Measurements from ENCODE around the gene PROB1.

DNA sequence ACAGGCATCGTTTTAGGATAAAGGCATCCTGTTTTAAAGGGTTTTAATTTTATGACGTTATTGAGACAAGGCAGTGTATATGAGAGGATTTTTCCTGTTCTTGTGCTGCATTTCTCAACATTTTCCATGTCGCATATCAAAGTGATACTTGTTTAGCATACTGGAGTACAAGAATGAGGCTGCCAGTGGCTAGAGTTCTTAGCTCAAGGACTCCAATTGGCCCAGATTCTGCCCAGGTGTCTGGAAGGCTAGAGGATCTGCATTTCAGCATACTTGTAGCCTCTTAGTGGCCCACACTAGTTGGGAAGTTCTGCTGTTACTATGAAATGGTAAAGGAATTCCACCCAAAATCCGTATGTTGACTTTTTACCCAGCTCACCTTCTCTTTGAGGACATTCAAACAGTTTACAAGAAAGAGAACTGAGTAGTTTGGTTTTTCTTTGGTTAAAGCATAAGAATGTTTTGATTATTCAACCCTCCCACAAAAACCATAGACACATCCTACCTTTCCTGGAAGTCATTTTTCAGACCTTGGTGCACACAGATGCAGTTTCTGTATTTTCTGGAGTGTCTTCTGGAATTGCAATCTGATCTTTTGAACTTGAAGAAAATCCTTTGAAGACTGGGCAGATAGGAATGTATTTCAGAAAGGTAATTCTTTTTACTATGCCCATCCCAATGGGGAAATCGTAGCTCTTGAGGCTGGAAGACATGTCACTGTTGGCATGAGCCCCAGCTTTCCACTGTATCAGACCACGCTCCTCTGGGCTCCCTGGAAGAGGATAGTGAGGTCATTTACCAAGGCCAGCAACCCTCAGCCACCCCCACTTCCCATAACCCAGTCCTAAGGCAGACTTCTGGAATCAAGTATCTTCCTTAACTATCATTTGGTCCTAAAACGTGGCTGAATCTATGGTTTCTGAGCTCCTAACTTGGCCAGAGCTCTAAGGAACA, 23.1 kb downstream of the PROB1 start:
- TF ChIP-seq TOX (CRISPR knock-in tag; IDR thresholded peaks at IDR 0.05; ENCODE audit: borderline replicate concordance) = no peak
- TF ChIP-seq ZNF8 (CRISPR knock-in tag; IDR thresholded peaks at IDR 0.05) = no peak
- TF ChIP-seq, protein P1, sequence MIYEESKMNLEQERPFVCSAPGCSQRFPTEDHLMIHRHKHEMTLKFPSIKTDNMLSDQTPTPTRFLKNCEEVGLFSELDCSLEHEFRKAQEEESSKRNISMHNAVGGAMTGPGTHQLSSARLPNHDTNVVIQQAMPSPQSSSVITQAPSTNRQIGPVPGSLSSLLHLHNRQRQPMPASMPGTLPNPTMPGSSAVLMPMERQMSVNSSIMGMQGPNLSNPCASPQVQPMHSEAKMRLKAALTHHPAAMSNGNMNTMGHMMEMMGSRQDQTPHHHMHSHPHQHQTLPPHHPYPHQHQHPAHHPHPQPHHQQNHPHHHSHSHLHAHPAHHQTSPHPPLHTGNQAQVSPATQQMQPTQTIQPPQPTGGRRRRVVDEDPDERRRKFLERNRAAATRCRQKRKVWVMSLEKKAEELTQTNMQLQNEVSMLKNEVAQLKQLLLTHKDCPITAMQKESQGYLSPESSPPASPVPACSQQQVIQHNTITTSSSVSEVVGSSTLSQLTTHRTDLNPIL (CRISPR knock-in tag; IDR thresholded peaks at IDR 0.05; ENCODE audit: low read depth) = no peak
- TF ChIP-seq SNAI2 (CRISPR knock-in tag; IDR thresholded peaks at IDR 0.05) = no peak
- TF ChIP-seq, protein P2, sequence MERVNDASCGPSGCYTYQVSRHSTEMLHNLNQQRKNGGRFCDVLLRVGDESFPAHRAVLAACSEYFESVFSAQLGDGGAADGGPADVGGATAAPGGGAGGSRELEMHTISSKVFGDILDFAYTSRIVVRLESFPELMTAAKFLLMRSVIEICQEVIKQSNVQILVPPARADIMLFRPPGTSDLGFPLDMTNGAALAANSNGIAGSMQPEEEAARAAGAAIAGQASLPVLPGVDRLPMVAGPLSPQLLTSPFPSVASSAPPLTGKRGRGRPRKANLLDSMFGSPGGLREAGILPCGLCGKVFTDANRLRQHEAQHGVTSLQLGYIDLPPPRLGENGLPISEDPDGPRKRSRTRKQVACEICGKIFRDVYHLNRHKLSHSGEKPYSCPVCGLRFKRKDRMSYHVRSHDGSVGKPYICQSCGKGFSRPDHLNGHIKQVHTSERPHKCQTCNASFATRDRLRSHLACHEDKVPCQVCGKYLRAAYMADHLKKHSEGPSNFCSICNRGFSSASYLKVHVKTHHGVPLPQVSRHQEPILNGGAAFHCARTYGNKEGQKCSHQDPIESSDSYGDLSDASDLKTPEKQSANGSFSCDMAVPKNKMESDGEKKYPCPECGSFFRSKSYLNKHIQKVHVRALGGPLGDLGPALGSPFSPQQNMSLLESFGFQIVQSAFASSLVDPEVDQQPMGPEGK (CRISPR knock-in tag; IDR thresholded peaks at IDR 0.05; ENCODE audit: borderline replicate concordance) = no peak
- TF ChIP-seq OSR1 (CRISPR knock-in tag; IDR thresholded peaks at IDR 0.05) = no peak

All from SK-N-SH treated with all-trans-retinoic acid at 6 μM for 48 hours (cell line).